ENCODE data around the gene S100B. TPM values are rescaled to one million over a fixed set of nuclear protein-coding genes. Genes with fewer than 3 reads are reported as not detected.

S100B gene
- 0.62 TPM in 1 of 2 replicates, not detected in the other for total RNA-seq

DNA sequence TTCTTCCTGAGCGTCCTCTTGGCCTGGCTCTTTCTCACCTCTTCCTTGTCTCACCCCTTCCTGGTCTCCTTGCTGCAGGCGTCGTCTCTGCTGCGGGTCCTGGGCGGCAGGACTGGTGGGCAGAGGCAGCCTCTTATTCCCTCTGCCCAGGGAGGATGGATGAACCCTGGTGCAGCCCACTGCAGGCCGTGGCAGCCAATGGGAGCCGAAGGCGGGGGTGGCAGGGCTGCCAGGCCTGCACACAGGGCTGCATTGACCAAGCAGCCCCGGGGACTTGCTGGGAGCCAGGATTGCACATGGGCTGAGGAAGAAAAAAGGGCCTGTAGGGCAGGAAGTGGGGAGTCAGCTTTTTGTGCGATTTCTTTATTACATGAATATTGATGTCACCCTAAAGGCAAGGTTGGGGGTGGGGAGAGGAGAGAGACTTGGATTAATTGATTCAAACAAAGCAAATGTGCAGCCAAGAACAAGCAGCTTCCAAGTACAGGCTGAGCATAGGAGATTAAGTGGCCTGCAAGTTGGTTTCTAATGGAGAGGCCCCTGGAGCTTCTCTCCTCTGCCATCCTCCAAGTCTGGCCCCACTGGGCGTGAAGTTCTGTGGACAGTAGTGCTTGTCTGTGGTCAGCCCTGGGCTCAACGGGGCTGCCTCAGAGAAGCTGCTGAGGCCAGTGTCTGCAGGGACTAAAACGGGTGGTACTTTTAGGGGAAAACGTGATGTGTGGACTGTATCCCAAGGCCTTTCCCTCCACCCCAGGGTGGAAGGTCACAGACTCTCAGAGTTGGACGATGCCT is at the start of gene S100B:
Gene S100B, minus strand, starts transcription at position 108 of the 792 bp plus-strand sequence. CDS start 2,667 bp downstream, outside the sequence.

DNA sequence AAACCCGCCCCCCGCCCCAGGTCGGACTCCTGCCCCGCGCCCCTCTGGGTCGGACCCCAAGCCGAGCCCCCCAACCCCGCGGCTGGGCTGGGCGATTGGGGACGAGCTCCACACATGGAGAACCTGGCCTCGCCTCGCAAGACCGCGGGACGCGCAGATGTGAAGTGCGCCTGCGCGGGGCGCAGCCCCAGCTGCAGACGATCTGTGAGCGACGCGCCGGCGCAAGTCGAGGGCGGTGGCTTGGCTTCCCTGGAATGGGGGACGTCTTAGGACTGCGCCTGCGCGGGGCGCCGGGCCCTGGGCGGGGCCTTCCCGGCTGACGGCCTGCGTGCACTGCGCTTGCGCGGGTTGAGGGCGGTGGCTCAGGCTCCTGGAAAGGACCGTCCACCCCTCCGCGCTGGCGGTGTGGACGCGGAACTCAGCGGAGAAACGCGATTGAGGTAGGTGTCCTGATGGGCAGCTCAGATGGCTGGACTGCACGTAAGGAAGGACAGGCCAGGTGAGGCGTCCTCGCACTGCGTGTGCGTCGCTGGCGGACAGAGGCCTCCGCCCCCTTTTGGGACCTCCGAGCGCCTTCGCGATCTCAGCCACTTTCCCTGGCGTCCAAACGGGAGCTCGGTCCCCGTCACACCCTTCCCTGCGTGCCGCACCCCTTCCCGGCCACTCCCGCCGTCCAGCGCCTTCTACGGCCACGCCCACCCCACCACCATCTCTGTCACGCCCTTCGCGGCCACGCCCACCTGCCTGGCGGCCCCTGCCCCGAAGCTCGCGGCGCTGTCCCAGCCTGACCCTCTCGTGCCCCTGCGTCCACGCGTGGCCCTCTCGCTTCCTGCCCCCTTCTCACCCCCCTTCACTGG is 30.7 kb upstream of the S100B start, which contains the start of gene PRMT2:
Gene PRMT2, plus strand, starts transcription at position 351 of the 857 bp plus-strand sequence. CDS start 1,278 bp downstream, outside the sequence.

Other genes starting within 250 kb of the S100B start
- 17.1 and 18.9 TPM in 2 replicates for gene DIP2A, start 146.2 kb downstream of the S100B start, total RNA-seq
- gene PRMT2, start 30.6 kb upstream of the S100B start, total RNA-seq: 64.3 and 64.6 TPM in 2 replicates

Measured in cardiac ventricle fibroblast (primary cell).